IgD-negative memory B cell (primary cell): ENCODE measurements around the gene DNAJC27. TPM values are rescaled to one million over a fixed set of nuclear protein-coding genes. Genes with fewer than 3 reads are reported as not detected.

Experiments
- H3K27ac Mint-ChIP-seq, 3 donors: one replicate each; pipeline ENCODE4 v1.8.0; 2020 to 2022; ENCODE audit warnings: mild to moderate bottlenecking in 3 of 3, mixed read lengths in 3 of 3, moderate library complexity in 1 of 3
- H3K27me3 Mint-ChIP-seq: one replicate; pipeline ENCODE4 v1.8.0; 2021; ENCODE audit warnings: mixed read lengths
- H3K36me3 Mint-ChIP-seq: one replicate; pipeline ENCODE4 v1.8.0; 2020; ENCODE audit warnings: mild to moderate bottlenecking, mixed read lengths
- H3K4me1 Mint-ChIP-seq, 3 donors: one replicate each; pipeline ENCODE4 v1.8.0; 2020 to 2022; ENCODE audit warnings: mixed read lengths in 3 of 3, mild to moderate bottlenecking in 1 of 3
- H3K4me3 Mint-ChIP-seq, 4 donors: one replicate each; pipeline ENCODE4 v1.8.0; 2020 to 2022; ENCODE audit warnings: mild to moderate bottlenecking in 4 of 4, mixed read lengths in 4 of 4, moderate library complexity in 3 of 4
- H3K9me3 Mint-ChIP-seq, 3 donors: one replicate each; pipeline ENCODE4 v1.8.0; 2020 to 2021; ENCODE audit warnings: mixed read lengths in 3 of 3, mild to moderate bottlenecking in 1 of 3
- polyA plus RNA-seq: library from polyadenylated mRNA; unstranded; fragments of 300-500 nt; fragmentation: Illumina TruSeq; gene quantifications from one replicate; pipeline ENCODE4 v1.2.3, GENCODE V29; 2021

Gene DNAJC27
- polyA plus RNA-seq, 1 donor from 2014 or later, result 4.9 TPM

DNA sequence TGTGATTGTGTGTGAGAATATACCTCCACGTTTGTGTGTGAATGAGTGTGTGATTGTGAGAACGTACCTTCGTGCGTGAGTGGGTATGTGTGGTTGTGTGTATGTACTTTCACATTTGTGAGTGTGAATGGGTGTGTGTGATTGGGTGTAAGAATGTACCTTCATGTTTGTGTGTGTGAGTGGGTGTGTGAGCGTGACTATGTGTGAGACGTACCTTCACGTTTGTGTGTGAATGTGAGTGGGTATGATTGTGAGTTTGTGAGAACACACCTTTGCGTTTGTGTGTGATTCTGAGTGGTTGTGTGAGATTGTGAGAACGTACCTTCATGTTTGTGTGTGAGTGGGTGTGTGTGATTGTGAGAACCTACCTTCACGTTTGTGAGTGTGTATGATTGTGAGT lies 45.9 kb downstream of the DNAJC27 start:
- H3K27ac Mint-ChIP-seq, result no peak overlapping the region
- H3K4me3 Mint-ChIP-seq, result no peak overlapping the region
- peaks cover 3% of the 10 kb centered on the region for H3K27me3 Mint-ChIP-seq
- H3K4me1 Mint-ChIP-seq, result peaks cover 6 to 12% (median 6%) of the 10 kb centered on the region in 3 donors
- H3K9me3 Mint-ChIP-seq, result no peaks in the 10 kb centered on the region
- no peaks in the 10 kb centered on the region for H3K36me3 Mint-ChIP-seq

GRCh38 chr2:24924732-24925131 lies 47.0 kb downstream of the DNAJC27 start:
- Mint-ChIP-seq H3K9me3 (no peaks in the 10 kb centered on the region), H3K4me1 (peaks cover 5 to 13% (median 6%) of the 10 kb centered on the region in 3 donors), H3K27me3 (peaks cover 3% of the 10 kb centered on the region), H3K4me3 (no peak overlapping the region), H3K27ac (no peak overlapping the region), H3K36me3 (no peaks in the 10 kb centered on the region)

- Mint-ChIP-seq H3K4me1 (peaks cover 5 to 13% (median 7%) of the 10 kb centered on the region in 3 donors), H3K9me3 (no peaks in the 10 kb centered on the region), H3K36me3 (no peaks in the 10 kb centered on the region), H3K4me3 (peak overlapping the region in 2 of 4 donors; percentile 6 to 63), H3K27ac (peak overlapping the region in 1 of 3 donors; percentile 71), H3K27me3 (peaks cover 3% of the 10 kb centered on the region)
Measured at GRCh38 chr2:24924266-24924665, 47.5 kb downstream of the DNAJC27 start.

GRCh38 chr2:24923106-24923505 lies 48.6 kb downstream of the DNAJC27 start:
- Mint-ChIP-seq H3K36me3 (no peaks in the 10 kb centered on the region), H3K9me3 (no peaks in the 10 kb centered on the region), H3K4me3 (peak overlapping the region in 2 of 4 donors; percentile 17 to 34), H3K4me1 (peaks cover 5 to 18% (median 11%) of the 10 kb centered on the region in 3 donors), H3K27ac (no peak overlapping the region), H3K27me3 (peaks cover 3% of the 10 kb centered on the region)

DNA sequence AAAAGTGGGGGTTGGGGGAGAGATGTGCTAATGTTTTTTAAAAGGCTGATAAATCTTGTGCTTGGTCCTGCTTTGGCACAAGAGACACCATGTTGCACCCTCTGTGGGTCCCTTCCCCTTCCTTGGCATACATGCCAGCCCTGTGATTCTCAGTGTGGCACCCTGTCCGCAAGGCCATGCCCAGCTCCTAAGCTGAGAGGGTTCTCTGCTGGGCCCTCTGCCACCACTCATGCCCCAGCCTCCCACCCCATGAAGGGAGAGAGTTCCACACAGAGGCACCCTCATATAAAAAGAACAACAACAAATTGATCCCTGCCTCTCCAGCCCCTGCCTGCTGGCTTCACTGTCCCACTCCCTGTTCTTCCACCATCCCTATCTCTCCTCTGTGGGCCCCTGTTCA lies 49.2 kb downstream of the DNAJC27 start:
- Mint-ChIP-seq H3K4me3 (peak overlapping the region in 2 of 4 donors; percentile 34 to 60), H3K4me1 (peaks cover 7 to 22% (median 11%) of the 10 kb centered on the region in 3 donors), H3K9me3 (no peaks in the 10 kb centered on the region), H3K27ac (no peak overlapping the region), H3K36me3 (no peaks in the 10 kb centered on the region), H3K27me3 (peaks cover 3% of the 10 kb centered on the region)

GRCh38 chr2:24920809-24921441 lies 50.8 kb downstream of the DNAJC27 start:
- Mint-ChIP-seq H3K4me1 (peaks cover 11 to 19% (median 12%) of the 10 kb centered on the region in 3 donors), H3K27ac (peak overlapping the region; percentile 29 to 76 (median 39)), H3K9me3 (no peaks in the 10 kb centered on the region), H3K4me3 (peak overlapping the region; percentile 80 to 93 (median 89)), H3K36me3 (no peaks in the 10 kb centered on the region), H3K27me3 (no peaks in the 10 kb centered on the region)

- no peaks in the 10 kb centered on the region for H3K9me3 Mint-ChIP-seq
- H3K27ac Mint-ChIP-seq, result peak within 1 kb of the TSS; percentile 76 to 93 (median 81)
Measured at GRCh38 chr2:24920098-24920808, 51.5 kb downstream of the DNAJC27 start, which contains the start of gene ADCY3. Gene ADCY3 (minus strand): TSS chr2:24920237. CDS start chr2:24918987, 1,250 bp downstream.

GRCh38 chr2:24919506-24920097 lies 52.2 kb downstream of the DNAJC27 start:
- peak overlapping the region; percentile 88 to 96 (median 91) for H3K4me3 Mint-ChIP-seq
- no peaks in the 10 kb centered on the region for H3K9me3 Mint-ChIP-seq

More at GRCh38 chr2:24920098-24920808, 51.5 kb downstream of the DNAJC27 start, which contains the start of gene ADCY3:
- no peaks in the 10 kb centered on the region for H3K36me3 Mint-ChIP-seq
- peak within 1 kb of the TSS; percentile 88 to 96 (median 94) for H3K4me3 Mint-ChIP-seq
- H3K4me1 Mint-ChIP-seq, result peaks cover 11 to 19% (median 12%) of the 10 kb centered on the region in 3 donors
- no peaks in the 10 kb centered on the region for H3K27me3 Mint-ChIP-seq

GRCh38 chr2:24919037-24919505 lies 52.7 kb downstream of the DNAJC27 start:
- Mint-ChIP-seq H3K27me3 (no peaks in the 10 kb centered on the region), H3K27ac (peak overlapping the region; percentile 41 to 93 (median 81)), H3K36me3 (no peaks in the 10 kb centered on the region), H3K9me3 (no peaks in the 10 kb centered on the region), H3K4me3 (peak overlapping the region; percentile 88 to 96 (median 91)), H3K4me1 (peaks cover 11 to 19% (median 12%) of the 10 kb centered on the region in 3 donors)

More at GRCh38 chr2:24919506-24920097, 52.2 kb downstream of the DNAJC27 start:
- Mint-ChIP-seq H3K27ac (peak overlapping the region; percentile 41 to 93 (median 81)), H3K27me3 (no peaks in the 10 kb centered on the region), H3K36me3 (no peaks in the 10 kb centered on the region), H3K4me1 (peaks cover 11 to 19% (median 12%) of the 10 kb centered on the region in 3 donors)

DNA sequence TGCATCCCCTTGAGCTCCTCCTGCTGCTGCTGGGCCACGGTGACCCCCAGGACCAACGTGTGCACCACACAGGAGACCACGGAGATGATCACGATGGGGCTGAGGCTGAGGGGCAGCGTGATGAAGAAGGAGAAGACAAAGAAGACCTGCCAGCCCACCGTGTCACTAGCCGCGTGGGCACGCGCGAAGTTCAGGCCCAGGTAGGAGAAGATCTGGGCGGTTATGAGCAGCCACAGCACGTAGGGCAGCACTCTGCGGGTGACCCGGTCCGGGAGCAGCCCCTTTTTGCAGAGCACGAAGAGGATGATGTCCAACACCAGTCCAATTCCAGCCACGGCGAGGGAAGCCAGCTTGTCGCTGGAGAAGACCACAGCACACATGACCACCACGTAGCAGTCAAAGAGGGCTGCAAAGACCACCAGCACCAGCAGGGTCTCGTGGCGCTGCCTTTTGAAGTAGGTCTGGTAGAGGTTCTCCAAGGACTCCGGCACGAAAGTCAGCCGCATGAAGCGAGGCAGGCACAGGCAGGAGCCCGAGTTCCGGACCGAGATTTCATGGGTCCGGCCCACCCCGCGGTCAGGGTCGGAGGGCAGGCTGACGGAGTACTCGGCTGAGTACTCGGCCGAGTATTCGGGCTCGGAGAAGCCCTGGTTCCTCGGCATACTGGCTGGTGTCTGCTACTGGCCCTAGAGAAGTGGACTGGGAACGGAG lies 53.3 kb downstream of the DNAJC27 start:
- Mint-ChIP-seq H3K36me3 (no peaks in the 10 kb centered on the region), H3K9me3 (no peaks in the 10 kb centered on the region), H3K4me1 (peaks cover 11 to 19% (median 12%) of the 10 kb centered on the region in 3 donors), H3K27me3 (no peaks in the 10 kb centered on the region), H3K27ac (peak overlapping the region in 1 of 3 donors; percentile 41), H3K4me3 (peak overlapping the region; percentile 88 to 96 (median 91))

GRCh38 chr2:24917731-24918325 lies 53.9 kb downstream of the DNAJC27 start:
- H3K27ac Mint-ChIP-seq, result no peak overlapping the region
- H3K9me3 Mint-ChIP-seq, result no peaks in the 10 kb centered on the region
- no peaks in the 10 kb centered on the region for H3K36me3 Mint-ChIP-seq
- no peaks in the 10 kb centered on the region for H3K27me3 Mint-ChIP-seq
- peak overlapping the region; percentile 66 to 96 (median 84) for H3K4me3 Mint-ChIP-seq
- peaks cover 11 to 19% (median 12%) of the 10 kb centered on the region in 3 donors for H3K4me1 Mint-ChIP-seq

DNA sequence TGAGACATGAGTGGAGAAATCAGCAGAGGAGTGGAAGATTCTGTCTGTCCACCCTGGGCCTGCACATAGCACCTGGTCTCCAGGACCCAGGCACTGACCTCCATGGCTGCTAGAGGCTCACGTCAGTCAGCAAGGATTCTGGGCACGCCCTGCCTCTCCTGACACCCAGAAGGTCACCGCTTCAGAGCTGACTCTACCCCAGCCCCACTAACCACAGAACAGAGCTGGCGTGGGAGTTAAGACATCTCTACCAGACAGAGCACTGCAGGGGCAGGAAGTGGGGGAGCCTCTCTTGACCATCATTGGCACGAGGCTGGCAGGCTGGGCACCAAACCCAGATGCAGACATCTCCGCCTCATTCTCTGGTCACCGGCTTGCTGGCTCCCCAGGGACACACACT lies 54.7 kb downstream of the DNAJC27 start:
- Mint-ChIP-seq H3K27me3 (no peaks in the 10 kb centered on the region), H3K36me3 (no peaks in the 10 kb centered on the region), H3K27ac (no peak overlapping the region), H3K9me3 (no peaks in the 10 kb centered on the region), H3K4me1 (peaks cover 11 to 19% (median 12%) of the 10 kb centered on the region in 3 donors), H3K4me3 (peak overlapping the region in 1 of 4 donors; percentile 96)

DNA sequence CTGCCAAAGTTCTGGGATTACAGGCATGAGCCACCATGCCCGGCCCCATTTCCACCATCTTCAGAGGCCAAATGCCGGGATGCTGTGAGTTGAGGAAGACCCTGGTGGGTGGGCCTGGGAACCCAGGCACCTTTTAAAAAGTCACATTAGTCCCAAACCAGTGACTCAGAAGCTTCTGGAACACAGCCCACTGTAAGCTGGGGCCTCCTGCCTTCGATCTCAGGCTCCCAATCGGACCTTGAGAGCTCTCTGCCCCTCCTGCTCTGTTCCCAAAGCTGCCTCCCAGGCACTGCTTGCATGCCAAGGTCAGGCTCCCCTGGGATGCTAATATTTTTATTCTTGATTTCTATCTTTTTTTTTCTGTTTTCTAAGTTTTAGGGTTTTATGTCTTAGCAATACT lies 56.0 kb downstream of the DNAJC27 start:
- Mint-ChIP-seq H3K36me3 (no peaks in the 10 kb centered on the region), H3K4me1 (peaks cover 5 to 15% (median 11%) of the 10 kb centered on the region in 3 donors), H3K27me3 (no peaks in the 10 kb centered on the region), H3K9me3 (no peaks in the 10 kb centered on the region), H3K27ac (no peak overlapping the region), H3K4me3 (peak overlapping the region in 1 of 4 donors; percentile 58)

DNA sequence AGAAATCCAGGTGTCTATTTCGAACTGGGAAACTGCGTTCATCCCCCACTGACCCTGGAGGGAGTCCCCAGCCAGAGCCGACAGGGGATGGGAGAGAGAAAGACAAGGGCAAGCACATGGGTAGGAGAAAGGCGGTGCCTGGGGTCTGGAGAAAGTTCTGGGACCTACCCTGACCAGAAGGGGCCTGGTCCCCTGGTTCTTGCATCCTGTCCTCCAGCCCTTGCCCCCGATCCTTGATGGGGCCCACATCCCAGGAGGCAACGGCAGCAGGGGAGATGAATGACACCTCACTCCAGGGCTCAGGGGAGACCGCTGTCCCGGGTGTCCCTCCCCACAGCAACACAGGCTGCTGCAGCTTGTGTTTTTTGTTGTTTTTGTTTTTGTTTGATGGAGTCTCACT lies 56.6 kb downstream of the DNAJC27 start:
- H3K27me3 Mint-ChIP-seq, result no peaks in the 10 kb centered on the region
- peak overlapping the region in 1 of 4 donors; percentile 32 for H3K4me3 Mint-ChIP-seq
- H3K9me3 Mint-ChIP-seq, result no peaks in the 10 kb centered on the region
- H3K27ac Mint-ChIP-seq, result no peak overlapping the region
- peaks cover 5 to 14% (median 10%) of the 10 kb centered on the region in 3 donors for H3K4me1 Mint-ChIP-seq
- H3K36me3 Mint-ChIP-seq, result no peaks in the 10 kb centered on the region
